ENCODE measurements around the gene ALK. TPM values are rescaled to one million over a fixed set of nuclear protein-coding genes. Genes with fewer than 3 reads are reported as not detected.

The ALK gene
- total RNA-seq, 1 donor from 2014 or later: 0.52 TPM

DNA sequence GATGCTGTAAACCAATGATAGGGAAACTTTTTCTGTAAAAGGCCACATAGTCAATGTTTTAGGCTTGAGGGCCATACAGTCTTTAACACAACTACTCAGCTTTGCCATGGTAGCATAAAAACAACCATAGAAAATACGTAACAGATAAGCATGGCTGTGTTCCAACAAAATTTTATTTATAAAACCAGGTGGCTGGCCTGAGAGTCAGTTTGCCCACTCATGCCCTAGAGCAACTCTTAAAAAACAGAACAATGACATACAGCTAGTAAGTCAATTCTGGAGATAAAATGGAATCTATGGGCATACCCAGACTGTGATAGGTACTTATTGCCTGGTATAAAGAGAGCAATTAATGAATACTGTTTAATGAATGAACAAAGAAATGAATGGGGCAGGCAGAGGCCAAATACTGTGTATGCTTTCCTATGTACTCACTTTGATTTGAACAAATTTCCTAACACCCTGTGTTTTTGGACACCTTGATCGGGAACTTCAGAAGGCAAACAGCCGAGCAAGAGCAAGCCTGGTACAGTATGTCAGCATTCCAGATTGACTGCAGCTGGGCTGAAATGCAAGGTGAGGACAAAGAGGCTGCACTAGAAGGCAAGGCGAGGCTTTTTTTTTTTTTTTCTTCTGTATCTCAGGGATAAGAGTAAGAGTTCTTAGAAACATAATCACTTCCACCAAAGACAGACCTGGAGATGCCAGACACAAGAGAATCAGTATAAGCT, 490.8 kb downstream of the ALK start:
- no peak overlapping the region for H3K27ac ChIP-seq (ENCODE audit: low read depth, low read length)
- H3K27me3 ChIP-seq (ENCODE audit: control insufficient read depth in 3 of 3, insufficient read depth in 3 of 3, low read length in 3 of 3): no peaks in the 10 kb centered on the region
- no peak overlapping the region for H3K9ac ChIP-seq (ENCODE audit: low read depth in 1 of 3, low read length in 3 of 3)
- H3K4me1 ChIP-seq (ENCODE audit: control insufficient read depth in 3 of 3, insufficient read depth in 3 of 3, low read length in 3 of 3): no peaks in the 10 kb centered on the region
- peaks cover 0 to 4% (median 0%) of the 10 kb centered on the region in 3 donors for H3K9me3 ChIP-seq (ENCODE audit: control insufficient read depth in 3 of 3, low read length in 3 of 3)
- H3K4me3 ChIP-seq (ENCODE audit: low read length in 3 of 3): no peak overlapping the region
- H3K36me3 ChIP-seq (ENCODE audit: control insufficient read depth in 3 of 3, insufficient read depth in 3 of 3, low read length in 3 of 3): no peaks in the 10 kb centered on the region

DNA sequence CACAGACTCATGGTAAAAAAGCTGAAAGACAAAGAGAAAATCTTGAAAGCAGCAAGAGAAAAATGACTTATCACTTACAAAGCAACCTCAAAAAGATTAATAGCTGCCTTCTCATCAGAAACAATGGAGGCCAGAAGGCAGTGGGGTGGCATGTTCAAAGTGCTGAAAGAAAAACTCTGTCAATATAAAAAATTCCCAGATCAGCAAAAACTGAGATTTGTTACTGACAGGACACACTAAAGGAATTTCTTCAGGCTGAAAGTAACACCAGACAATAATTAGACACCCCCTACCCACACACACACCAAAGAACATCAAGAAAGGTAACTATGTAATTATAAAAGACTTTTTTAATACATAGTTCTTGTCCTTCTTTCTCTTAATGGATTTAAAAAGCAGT, 495.0 kb downstream of the ALK start:
- no peak overlapping the region for H3K27ac ChIP-seq (ENCODE audit: low read depth, low read length)
- H3K27me3 ChIP-seq (ENCODE audit: control insufficient read depth in 3 of 3, insufficient read depth in 3 of 3, low read length in 3 of 3): no peaks in the 10 kb centered on the region
- H3K4me3 ChIP-seq (ENCODE audit: low read length in 3 of 3): no peak overlapping the region
- peaks cover 3 to 6% (median 4%) of the 10 kb centered on the region in 3 donors for H3K4me1 ChIP-seq (ENCODE audit: control insufficient read depth in 3 of 3, insufficient read depth in 3 of 3, low read length in 3 of 3)
- peaks cover 0 to 4% (median 0%) of the 10 kb centered on the region in 3 donors for H3K9me3 ChIP-seq (ENCODE audit: control insufficient read depth in 3 of 3, low read length in 3 of 3)
- H3K36me3 ChIP-seq (ENCODE audit: control insufficient read depth in 3 of 3, insufficient read depth in 3 of 3, low read length in 3 of 3): no peaks in the 10 kb centered on the region
- H3K9ac ChIP-seq (ENCODE audit: low read depth in 1 of 3, low read length in 3 of 3): no peak overlapping the region

DNA sequence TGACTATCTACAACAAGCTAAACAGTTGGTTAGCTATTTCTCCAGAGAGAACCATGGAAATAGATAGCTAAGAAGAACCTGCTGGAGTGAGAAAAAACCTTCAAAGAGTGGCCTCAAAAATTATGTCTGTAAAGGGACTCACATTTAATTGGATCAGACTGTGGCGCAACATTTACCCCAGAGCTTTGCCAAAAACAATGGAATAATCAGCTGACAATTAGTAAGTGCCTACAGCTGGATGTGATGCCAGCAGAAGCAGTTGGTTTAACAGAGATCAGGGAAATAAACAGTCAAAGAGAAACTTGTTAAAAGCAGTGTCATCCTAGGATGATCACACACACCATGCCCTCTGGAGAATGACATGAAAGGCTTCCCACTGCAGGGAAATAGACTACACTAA, 495.5 kb downstream of the ALK start:
- H3K9me3 ChIP-seq (ENCODE audit: control insufficient read depth in 3 of 3, low read length in 3 of 3): peaks cover 0 to 4% (median 0%) of the 10 kb centered on the region in 3 donors

GRCh38 chr2:29423061-29423666, 498.2 kb downstream of the ALK start:
- Histone ChIP-seq H3K27ac (ENCODE audit: low read depth, low read length) (no peak overlapping the region), H3K27me3 (ENCODE audit: control insufficient read depth in 3 of 3, insufficient read depth in 3 of 3, low read length in 3 of 3) (no peaks in the 10 kb centered on the region), H3K4me1 (ENCODE audit: control insufficient read depth in 3 of 3, insufficient read depth in 3 of 3, low read length in 3 of 3) (peaks cover 7 to 14% (median 11%) of the 10 kb centered on the region in 3 donors), H3K36me3 (ENCODE audit: control insufficient read depth in 3 of 3, insufficient read depth in 3 of 3, low read length in 3 of 3) (no peaks in the 10 kb centered on the region), H3K9ac (ENCODE audit: low read depth in 1 of 3, low read length in 3 of 3) (no peak overlapping the region), H3K9me3 (ENCODE audit: control insufficient read depth in 3 of 3, low read length in 3 of 3) (peaks cover 0 to 4% (median 0%) of the 10 kb centered on the region in 3 donors), H3K4me3 (ENCODE audit: low read length in 3 of 3) (no peak overlapping the region)

More for the DNA sequence above, 495.5 kb downstream of the ALK start:
- Histone ChIP-seq H3K4me1 (ENCODE audit: control insufficient read depth in 3 of 3, insufficient read depth in 3 of 3, low read length in 3 of 3) (peaks cover 7 to 11% (median 9%) of the 10 kb centered on the region in 3 donors), H3K36me3 (ENCODE audit: control insufficient read depth in 3 of 3, insufficient read depth in 3 of 3, low read length in 3 of 3) (no peaks in the 10 kb centered on the region), H3K27ac (ENCODE audit: low read depth, low read length) (no peak overlapping the region), H3K4me3 (ENCODE audit: low read length in 3 of 3) (no peak overlapping the region), H3K27me3 (ENCODE audit: control insufficient read depth in 3 of 3, insufficient read depth in 3 of 3, low read length in 3 of 3) (no peaks in the 10 kb centered on the region), H3K9ac (ENCODE audit: low read depth in 1 of 3, low read length in 3 of 3) (no peak overlapping the region)

- Histone ChIP-seq H3K9me3 (ENCODE audit: control insufficient read depth in 3 of 3, low read length in 3 of 3) (peaks cover 0 to 4% (median 0%) of the 10 kb centered on the region in 3 donors), H3K27me3 (ENCODE audit: control insufficient read depth in 3 of 3, insufficient read depth in 3 of 3, low read length in 3 of 3) (no peaks in the 10 kb centered on the region), H3K4me1 (ENCODE audit: control insufficient read depth in 3 of 3, insufficient read depth in 3 of 3, low read length in 3 of 3) (peaks cover 7 to 14% (median 11%) of the 10 kb centered on the region in 3 donors), H3K9ac (ENCODE audit: low read depth in 1 of 3, low read length in 3 of 3) (peak overlapping the region in 2 of 3 donors; percentile 26 to 27), H3K27ac (ENCODE audit: low read depth, low read length) (peak overlapping the region; percentile 39), H3K36me3 (ENCODE audit: control insufficient read depth in 3 of 3, insufficient read depth in 3 of 3, low read length in 3 of 3) (no peaks in the 10 kb centered on the region), H3K4me3 (ENCODE audit: low read length in 3 of 3) (peak overlapping the region in 1 of 3 donors; percentile 17)
These were observed 500.2 kb downstream of the ALK start for GRCh38 chr2:29420999-29421782.

DNA sequence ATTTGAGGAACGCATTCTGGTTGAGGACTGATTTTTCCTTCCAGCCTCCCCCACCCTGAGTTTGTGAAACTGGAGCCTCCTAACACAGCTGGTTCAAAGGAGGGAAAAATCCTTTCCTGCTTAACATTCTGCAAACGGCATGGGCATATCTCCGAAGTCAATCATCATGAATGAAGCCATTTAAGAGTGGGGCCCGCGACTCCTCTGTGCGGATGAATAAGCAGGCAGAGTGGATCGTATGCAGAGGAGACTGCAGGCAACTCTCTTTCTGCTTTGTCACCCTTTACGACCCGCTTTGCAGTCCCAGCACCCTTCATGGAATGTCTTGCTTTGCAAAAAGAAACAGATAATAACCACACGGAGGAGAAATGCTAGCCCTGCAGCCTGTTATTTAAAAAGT, 500.9 kb downstream of the ALK start:
- Histone ChIP-seq H3K9ac (ENCODE audit: low read depth in 1 of 3, low read length in 3 of 3) (no peak overlapping the region), H3K27me3 (ENCODE audit: control insufficient read depth in 3 of 3, insufficient read depth in 3 of 3, low read length in 3 of 3) (no peaks in the 10 kb centered on the region), H3K36me3 (ENCODE audit: control insufficient read depth in 3 of 3, insufficient read depth in 3 of 3, low read length in 3 of 3) (no peaks in the 10 kb centered on the region), H3K27ac (ENCODE audit: low read depth, low read length) (no peak overlapping the region), H3K9me3 (ENCODE audit: control insufficient read depth in 3 of 3, low read length in 3 of 3) (no peaks in the 10 kb centered on the region), H3K4me3 (ENCODE audit: low read length in 3 of 3) (no peak overlapping the region), H3K4me1 (ENCODE audit: control insufficient read depth in 3 of 3, insufficient read depth in 3 of 3, low read length in 3 of 3) (peaks cover 7 to 14% (median 11%) of the 10 kb centered on the region in 3 donors)

DNA sequence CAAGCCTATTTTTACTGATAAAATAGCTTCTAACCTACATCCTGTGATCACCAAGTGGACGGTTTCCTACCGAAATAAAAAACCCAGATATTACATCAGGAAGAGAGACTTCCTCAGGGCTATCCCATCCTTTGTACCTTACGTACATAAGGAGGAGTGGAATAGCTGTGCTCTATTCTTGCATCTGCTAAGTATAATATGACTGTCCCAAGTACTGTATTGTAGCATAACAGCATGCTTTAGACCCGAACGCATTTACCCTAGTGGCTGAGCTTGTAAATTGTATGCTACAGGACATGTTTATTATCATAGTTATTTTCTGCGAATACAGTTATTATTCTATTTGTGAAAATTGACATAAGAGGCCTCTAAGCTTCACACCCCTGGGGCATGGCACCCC, 503.8 kb downstream of the ALK start:
- no peak overlapping the region for H3K27ac ChIP-seq (ENCODE audit: low read depth, low read length)
- H3K9me3 ChIP-seq (ENCODE audit: control insufficient read depth in 3 of 3, low read length in 3 of 3): no peaks in the 10 kb centered on the region
- no peaks in the 10 kb centered on the region for H3K27me3 ChIP-seq (ENCODE audit: control insufficient read depth in 3 of 3, insufficient read depth in 3 of 3, low read length in 3 of 3)
- H3K4me3 ChIP-seq (ENCODE audit: low read length in 3 of 3): no peak overlapping the region
- H3K9ac ChIP-seq (ENCODE audit: low read depth in 1 of 3, low read length in 3 of 3): no peak overlapping the region
- peaks cover 7 to 14% (median 11%) of the 10 kb centered on the region in 3 donors for H3K4me1 ChIP-seq (ENCODE audit: control insufficient read depth in 3 of 3, insufficient read depth in 3 of 3, low read length in 3 of 3)
- H3K36me3 ChIP-seq (ENCODE audit: control insufficient read depth in 3 of 3, insufficient read depth in 3 of 3, low read length in 3 of 3): no peaks in the 10 kb centered on the region

- Histone ChIP-seq H3K27ac (ENCODE audit: low read depth, low read length) (no peak overlapping the region), H3K9ac (ENCODE audit: low read depth in 1 of 3, low read length in 3 of 3) (no peak overlapping the region), H3K27me3 (ENCODE audit: control insufficient read depth in 3 of 3, insufficient read depth in 3 of 3, low read length in 3 of 3) (no peaks in the 10 kb centered on the region), H3K9me3 (ENCODE audit: control insufficient read depth in 3 of 3, low read length in 3 of 3) (no peaks in the 10 kb centered on the region), H3K4me3 (ENCODE audit: low read length in 3 of 3) (no peak overlapping the region), H3K4me1 (ENCODE audit: control insufficient read depth in 3 of 3, insufficient read depth in 3 of 3, low read length in 3 of 3) (no peaks in the 10 kb centered on the region), H3K36me3 (ENCODE audit: control insufficient read depth in 3 of 3, insufficient read depth in 3 of 3, low read length in 3 of 3) (no peaks in the 10 kb centered on the region)
These were observed 509.0 kb downstream of the ALK start for GRCh38 chr2:29412197-29412925.

GRCh38 chr2:29405707-29406106, 515.7 kb downstream of the ALK start:
- Histone ChIP-seq H3K9ac (ENCODE audit: low read depth in 1 of 3, low read length in 3 of 3) (no peak overlapping the region), H3K27ac (ENCODE audit: low read depth, low read length) (no peak overlapping the region), H3K27me3 (ENCODE audit: control insufficient read depth in 3 of 3, insufficient read depth in 3 of 3, low read length in 3 of 3) (no peaks in the 10 kb centered on the region), H3K36me3 (ENCODE audit: control insufficient read depth in 3 of 3, insufficient read depth in 3 of 3, low read length in 3 of 3) (no peaks in the 10 kb centered on the region), H3K4me1 (ENCODE audit: control insufficient read depth in 3 of 3, insufficient read depth in 3 of 3, low read length in 3 of 3) (no peaks in the 10 kb centered on the region), H3K4me3 (ENCODE audit: low read length in 3 of 3) (no peak overlapping the region), H3K9me3 (ENCODE audit: control insufficient read depth in 3 of 3, low read length in 3 of 3) (no peaks in the 10 kb centered on the region)

Measured in skeletal muscle tissue (tissue), 4 donors.